Motor neuron (in vitro differentiated cells): ENCODE measurements around the gene TREM1. TPM values are rescaled to one million over a fixed set of nuclear protein-coding genes. Genes with fewer than 3 reads are reported as not detected.

Experiments
- total RNA-seq, 8 experiments: library from RNA; unstranded; fragments of 300-600 nt; gene quantifications; 2 replicates each; pipeline versions ENCODE4 v1.2.3 to v1.2.4, GENCODE V29; 2022

TREM1 gene
- total RNA-seq, 8 experiments from 2014 or later, result 0.17 to 2.1 (median 0.82) TPM; not detected in 2

Other genes with a start within 250 kb of the TREM1 start
- gene UNC5CL, start 247.5 kb downstream of the TREM1 start, total RNA-seq, result 1 to 10 TPM in 2 of 8 experiments, under 1 TPM in 6; 0.25 to 1.2 (median 0.57) TPM
- gene TSPO2, start 244.2 kb downstream of the TREM1 start, total RNA-seq, result under 1 TPM in 1 of 8 experiments, not detected in 7; 0.23 TPM
- under 1 TPM in 5 of 8 experiments, not detected in 3; 0.22 to 0.90 (median 0.45) TPM for gene APOBEC2, start 233.5 kb downstream of the TREM1 start, total RNA-seq
- gene OARD1, start 214.3 kb downstream of the TREM1 start, total RNA-seq, result 10 to 100 TPM; 23.7 to 41.2 (median 33.8) TPM
- 10 to 100 TPM; 14.4 to 40.9 (median 20.4) TPM for gene NFYA, start 213.7 kb downstream of the TREM1 start, total RNA-seq
- under 1 TPM in 1 of 8 experiments, not detected in 7; 0.36 TPM for gene TREML1, start 132.3 kb downstream of the TREM1 start, total RNA-seq
- gene TREM2, start 123.6 kb downstream of the TREM1 start, total RNA-seq, result under 1 TPM in 3 of 8 experiments, not detected in 5; 0.41 to 0.73 (median 0.67) TPM
- under 1 TPM in 3 of 8 experiments, not detected in 5; 0.09 to 0.47 (median 0.20) TPM for gene TREML2, start 85.5 kb downstream of the TREM1 start, total RNA-seq
- under 1 TPM in 5 of 8 experiments, not detected in 3; 0.09 to 0.38 (median 0.13) TPM for gene TREML4, start 58.3 kb downstream of the TREM1 start, total RNA-seq
- gene NCR2, start 48.9 kb upstream of the TREM1 start, total RNA-seq, result not detected